Lower lobe of right lung (tissue), 2 donors: Measurements from ENCODE around the gene RPGR. TPM values are rescaled to one million over a fixed set of nuclear protein-coding genes. Genes with fewer than 3 reads are reported as not detected.

Source experiments
- ATAC-seq, 2 donors: fragments of 200-7000 bp; cut with Tn5 transposase; one replicate each; pipeline ENCODE4 v1.9.1; 2020 to 2022; ENCODE audit warnings: mild to moderate bottlenecking in 2 of 2, moderate library complexity in 2 of 2
- DNase-seq: peaks from one replicate; pipeline ENCODE4 v3.0.0-alpha.2; 2020
- H3K27ac ChIP-seq: fragments of 200-600 bp; one replicate; pipeline ENCODE4 v1.8.0; 2022
- H3K27me3 ChIP-seq: fragments of 200-600 bp; one replicate; pipeline ENCODE4 v1.8.0; 2022; ENCODE audit warnings: low read depth
- H3K36me3 ChIP-seq: fragments of 200-600 bp; one replicate; pipeline ENCODE4 v1.8.0; 2022; ENCODE audit warnings: mild to moderate bottlenecking
- H3K4me1 ChIP-seq: fragments of 200-600 bp; one replicate; pipeline ENCODE4 v1.8.0; 2022
- H3K4me3 ChIP-seq: fragments of 200-600 bp; one replicate; pipeline ENCODE4 v1.8.0; 2022; ENCODE audit warnings: mild to moderate bottlenecking
- H3K9me3 ChIP-seq: fragments of 200-600 bp; one replicate; pipeline ENCODE4 v1.8.0; 2022
- intact Hi-C: fragments of 100-400 bp; cut with DNase I; formaldehyde crosslinking; loops from one replicate; pipeline ENCODE4 v1.11.0; 2022
- total RNA-seq: library from RNA; stranded (reverse); fragmentation: NEBNext Ultra II Directional; extraction: Animal tissue kit (Norgen Biotek cat#: 25700); gene quantifications from one replicate; pipeline ENCODE4 v1.2.1, GENCODE V29; 2021
- TF ChIP-seq, protein P1 (sequence below): fragments of 200-600 bp; IDR thresholded peaks from one replicate; pipeline ENCODE4 v1.8.0; 2022; ENCODE audit warnings: antibody characterized with exemption, mild to moderate bottlenecking
- donor health status: DM: no; HTN: yes; CAD: no; lungs with severe emphysema.

Gene RPGR
- total RNA-seq, 1 donor from 2014 or later, result 15.2 TPM

DNA sequence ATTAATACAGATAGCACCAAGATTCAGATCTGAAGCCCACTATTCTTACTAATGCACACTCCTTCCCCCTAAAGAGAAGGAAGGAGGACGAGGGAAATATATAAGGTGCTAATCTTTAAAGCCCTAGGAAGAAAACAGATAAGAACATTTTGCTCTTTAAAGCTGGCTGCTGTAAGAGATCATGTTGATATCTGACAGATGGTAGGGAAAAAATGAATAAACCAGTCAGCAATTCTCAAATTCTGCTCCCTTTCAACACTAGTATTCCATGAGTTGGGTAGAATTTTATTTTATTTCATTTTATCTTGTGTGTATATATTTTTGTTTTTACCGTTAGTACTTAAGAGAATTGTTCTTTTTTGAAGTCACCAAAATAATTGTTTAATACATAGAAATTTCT is 44.3 kb upstream of the RPGR start:
- Histone ChIP-seq H3K27ac (no peak overlapping the region), H3K27me3 (no peaks in the 10 kb centered on the region), H3K9me3 (no peaks in the 10 kb centered on the region), H3K36me3 (no peaks in the 10 kb centered on the region), H3K4me1 (no peaks in the 10 kb centered on the region), H3K4me3 (no peak overlapping the region)
- ATAC-seq, result no peak
- intact Hi-C loops, result no loop called here
- TF ChIP-seq, protein P1, sequence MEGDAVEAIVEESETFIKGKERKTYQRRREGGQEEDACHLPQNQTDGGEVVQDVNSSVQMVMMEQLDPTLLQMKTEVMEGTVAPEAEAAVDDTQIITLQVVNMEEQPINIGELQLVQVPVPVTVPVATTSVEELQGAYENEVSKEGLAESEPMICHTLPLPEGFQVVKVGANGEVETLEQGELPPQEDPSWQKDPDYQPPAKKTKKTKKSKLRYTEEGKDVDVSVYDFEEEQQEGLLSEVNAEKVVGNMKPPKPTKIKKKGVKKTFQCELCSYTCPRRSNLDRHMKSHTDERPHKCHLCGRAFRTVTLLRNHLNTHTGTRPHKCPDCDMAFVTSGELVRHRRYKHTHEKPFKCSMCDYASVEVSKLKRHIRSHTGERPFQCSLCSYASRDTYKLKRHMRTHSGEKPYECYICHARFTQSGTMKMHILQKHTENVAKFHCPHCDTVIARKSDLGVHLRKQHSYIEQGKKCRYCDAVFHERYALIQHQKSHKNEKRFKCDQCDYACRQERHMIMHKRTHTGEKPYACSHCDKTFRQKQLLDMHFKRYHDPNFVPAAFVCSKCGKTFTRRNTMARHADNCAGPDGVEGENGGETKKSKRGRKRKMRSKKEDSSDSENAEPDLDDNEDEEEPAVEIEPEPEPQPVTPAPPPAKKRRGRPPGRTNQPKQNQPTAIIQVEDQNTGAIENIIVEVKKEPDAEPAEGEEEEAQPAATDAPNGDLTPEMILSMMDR, result no peak
- DNase-seq, result no peak

DNA sequence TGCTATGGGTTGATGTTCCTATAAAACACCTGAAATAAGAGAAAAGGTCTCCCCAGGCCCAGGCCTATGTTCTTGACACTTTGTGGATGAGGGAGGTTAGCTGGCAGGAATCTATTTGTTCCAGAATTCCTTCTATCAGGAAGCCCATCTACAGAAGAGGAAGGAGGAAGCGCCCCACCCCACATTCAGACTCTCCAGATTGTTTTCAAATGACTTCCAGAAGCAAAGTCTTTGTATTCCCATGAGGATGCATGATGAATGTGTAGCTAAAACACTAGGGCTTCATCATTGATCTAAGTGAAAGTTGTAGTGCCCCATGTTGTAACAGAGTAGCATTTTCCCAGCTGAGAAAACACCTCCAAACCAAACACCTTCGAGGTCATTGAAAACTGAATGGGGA is 41.5 kb upstream of the RPGR start:
- DNase-seq (no peak), ATAC-seq (no peak)
- TF ChIP-seq, protein P1, result no peak
- intact Hi-C loops, result no loop called here
- Histone ChIP-seq H3K27me3 (no peaks in the 10 kb centered on the region), H3K4me1 (no peaks in the 10 kb centered on the region), H3K27ac (no peak overlapping the region), H3K9me3 (no peaks in the 10 kb centered on the region), H3K4me3 (no peak overlapping the region), H3K36me3 (no peaks in the 10 kb centered on the region)

GRCh38 chrX:38365954-38366353 is 38.6 kb upstream of the RPGR start:
- intact Hi-C loops, result no loop called here
- Histone ChIP-seq H3K9me3 (no peaks in the 10 kb centered on the region), H3K4me1 (no peaks in the 10 kb centered on the region), H3K27ac (no peak overlapping the region), H3K4me3 (no peak overlapping the region), H3K27me3 (no peaks in the 10 kb centered on the region), H3K36me3 (no peaks in the 10 kb centered on the region)
- TF ChIP-seq, protein P1, result no peak
- DNase-seq (no peak), ATAC-seq (no peak)

DNA sequence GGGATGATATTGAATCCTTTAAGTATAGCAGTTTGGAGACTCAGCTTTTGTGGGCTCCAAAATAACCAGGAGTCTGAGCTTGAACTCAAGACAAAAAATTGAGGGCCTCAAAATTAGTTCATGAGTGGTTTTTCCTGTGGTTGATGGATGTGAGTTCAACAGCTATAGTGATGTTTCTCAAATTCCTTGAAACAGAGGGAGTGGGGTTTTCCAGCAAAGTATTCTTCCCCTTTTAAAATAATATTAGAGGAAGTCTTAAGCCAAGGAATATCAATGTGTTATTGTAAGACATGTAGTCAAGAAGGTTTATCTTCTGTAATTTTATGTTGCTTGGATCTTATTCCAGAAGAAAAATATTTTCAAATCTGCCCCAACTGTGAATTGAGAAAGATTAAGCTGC is 35.7 kb upstream of the RPGR start:
- Histone ChIP-seq H3K36me3 (no peaks in the 10 kb centered on the region), H3K9me3 (no peaks in the 10 kb centered on the region), H3K4me3 (no peak overlapping the region), H3K27ac (no peak overlapping the region), H3K4me1 (no peaks in the 10 kb centered on the region), H3K27me3 (no peaks in the 10 kb centered on the region)
- DNase-seq (no peak), ATAC-seq (no peak)
- TF ChIP-seq, protein P1, result no peak
- intact Hi-C loops, result no loop called here

- Histone ChIP-seq H3K9me3 (no peaks in the 10 kb centered on the region), H3K36me3 (no peaks in the 10 kb centered on the region), H3K4me3 (no peak overlapping the region), H3K4me1 (no peaks in the 10 kb centered on the region), H3K27ac (no peak overlapping the region), H3K27me3 (no peaks in the 10 kb centered on the region)
- no peak for DNase-seq
- TF ChIP-seq, protein P1, result no peak
- intact Hi-C loops, result no loop called here
- ATAC-seq, result no peak
Observed at GRCh38 chrX:38357747-38358673, 30.7 kb upstream of the RPGR start.
